Measurements from ENCODE around the gene MAN1B1. TPM values are rescaled to one million over a fixed set of nuclear protein-coding genes. Genes with fewer than 3 reads are reported as not detected.
"Not testable (repeated sequence)": the region's sequence is repeated elsewhere in the genome, so short reads cannot be mapped to it uniquely, and the experiment has no call there.

Gene MAN1B1
- total RNA-seq, 1 donor from 2014 or later, result 70.4 TPM

- no peaks in the 10 kb centered on the region for H3K4me1 Mint-ChIP-seq (ENCODE audit: unreplicated experiment)
- no peaks in the 10 kb centered on the region for H3K36me3 Mint-ChIP-seq (ENCODE audit: low read depth, unreplicated experiment)
- no peak for DNase-seq (ENCODE audit: low spot score)
- peaks cover 17% of the 10 kb centered on the region for H3K27me3 Mint-ChIP-seq (ENCODE audit: unreplicated experiment)
- H3K9me3 Mint-ChIP-seq (ENCODE audit: unreplicated experiment), result no peaks in the 10 kb centered on the region
- H3K27ac Mint-ChIP-seq (ENCODE audit: unreplicated experiment), result no peak overlapping the region
- H3K4me3 Mint-ChIP-seq (ENCODE audit: unreplicated experiment), result no peak overlapping the region
- no peak for TF ChIP-seq CTCF (IDR thresholded peaks at IDR 0.05; ENCODE audit: unreplicated experiment)
Observed at GRCh38 chr9:137134191-137134590, 47.4 kb downstream of the MAN1B1 start.

- not testable (repeated sequence) for H3K27ac Mint-ChIP-seq (ENCODE audit: unreplicated experiment); H3K36me3 Mint-ChIP-seq (ENCODE audit: low read depth, unreplicated experiment); H3K4me1 Mint-ChIP-seq (ENCODE audit: unreplicated experiment); H3K4me3 Mint-ChIP-seq (ENCODE audit: unreplicated experiment); H3K9me3 Mint-ChIP-seq (ENCODE audit: unreplicated experiment); DNase-seq (ENCODE audit: low spot score)
- peaks cover 22% of the 10 kb centered on the region for H3K27me3 Mint-ChIP-seq (ENCODE audit: unreplicated experiment)
Observed at GRCh38 chr9:137135154-137135553, 48.4 kb downstream of the MAN1B1 start.

- TF ChIP-seq CTCF (IDR thresholded peaks at IDR 0.05; ENCODE audit: unreplicated experiment), result no peak
- no peak for DNase-seq (ENCODE audit: low spot score)
- no peak overlapping the region for H3K27ac Mint-ChIP-seq (ENCODE audit: unreplicated experiment)
- no peak overlapping the region for H3K4me3 Mint-ChIP-seq (ENCODE audit: unreplicated experiment)
- H3K36me3 Mint-ChIP-seq (ENCODE audit: low read depth, unreplicated experiment), result no peaks in the 10 kb centered on the region
- H3K9me3 Mint-ChIP-seq (ENCODE audit: unreplicated experiment), result no peaks in the 10 kb centered on the region
- H3K4me1 Mint-ChIP-seq (ENCODE audit: unreplicated experiment), result no peaks in the 10 kb centered on the region
- peaks cover 25% of the 10 kb centered on the region for H3K27me3 Mint-ChIP-seq (ENCODE audit: unreplicated experiment)
Observed at GRCh38 chr9:137136261-137136880, 49.6 kb downstream of the MAN1B1 start.

GRCh38 chr9:137136881-137137607 lies 50.3 kb downstream of the MAN1B1 start:
- H3K27ac Mint-ChIP-seq (ENCODE audit: unreplicated experiment), result no peak overlapping the region
- H3K36me3 Mint-ChIP-seq (ENCODE audit: low read depth, unreplicated experiment), result no peaks in the 10 kb centered on the region
- H3K4me3 Mint-ChIP-seq (ENCODE audit: unreplicated experiment), result no peak overlapping the region
- H3K9me3 Mint-ChIP-seq (ENCODE audit: unreplicated experiment), result no peaks in the 10 kb centered on the region
- H3K27me3 Mint-ChIP-seq (ENCODE audit: unreplicated experiment), result peaks cover 25% of the 10 kb centered on the region
- no peak for TF ChIP-seq CTCF (IDR thresholded peaks at IDR 0.05; ENCODE audit: unreplicated experiment)
- DNase-seq (ENCODE audit: low spot score), result no peak
- no peaks in the 10 kb centered on the region for H3K4me1 Mint-ChIP-seq (ENCODE audit: unreplicated experiment)

GRCh38 chr9:137138058-137138721 lies 51.4 kb downstream of the MAN1B1 start:
- peaks cover 29% of the 10 kb centered on the region for H3K27me3 Mint-ChIP-seq (ENCODE audit: unreplicated experiment)
- no peak for DNase-seq (ENCODE audit: low spot score)
- H3K36me3 Mint-ChIP-seq (ENCODE audit: low read depth, unreplicated experiment), result peaks cover 4% of the 10 kb centered on the region
- peaks cover 3% of the 10 kb centered on the region for H3K4me1 Mint-ChIP-seq (ENCODE audit: unreplicated experiment)
- H3K4me3 Mint-ChIP-seq (ENCODE audit: unreplicated experiment), result no peak overlapping the region
- H3K9me3 Mint-ChIP-seq (ENCODE audit: unreplicated experiment), result no peaks in the 10 kb centered on the region
- H3K27ac Mint-ChIP-seq (ENCODE audit: unreplicated experiment), result no peak overlapping the region
- TF ChIP-seq CTCF (IDR thresholded peaks at IDR 0.05; ENCODE audit: unreplicated experiment), result no peak

Measured in endothelial cell (in vitro differentiated cells).